ENCODE data around the gene SPACA6.
"Not testable (repeated sequence)": the region's sequence is repeated elsewhere in the genome, so short reads cannot be mapped to it uniquely, and the experiment has no call there.

SPACA6 gene

GRCh38 chr19:51706885-51707284 lies 13.8 kb downstream of the SPACA6 start:
- FAIRE-seq = no peak

GRCh38 chr19:51708811-51709210 lies 15.7 kb downstream of the SPACA6 start:
- no peak for FAIRE-seq

GRCh38 chr19:51709575-51709974 lies 16.4 kb downstream of the SPACA6 start:
- FAIRE-seq = no peak

DNA sequence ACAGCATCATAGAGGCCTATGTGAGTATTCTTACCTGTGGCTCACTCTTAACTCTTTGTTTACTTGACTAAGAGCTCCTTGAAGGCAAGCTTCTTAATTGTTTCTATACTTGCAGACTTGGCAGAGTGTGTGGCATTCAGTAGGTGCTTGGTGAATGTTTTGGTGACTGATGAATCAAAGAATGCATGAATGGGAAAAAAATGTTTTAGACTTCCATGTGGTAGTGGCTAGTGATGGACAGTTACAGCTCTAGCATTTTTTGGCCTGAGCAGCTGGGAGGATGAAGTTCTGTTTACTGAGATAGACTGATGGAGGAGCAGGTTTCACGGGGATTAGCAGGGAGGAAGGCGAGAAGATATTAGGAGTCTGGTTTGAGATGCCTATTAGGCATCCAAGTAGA lies 17.0 kb downstream of the SPACA6 start:
- FAIRE-seq = no peak

DNA sequence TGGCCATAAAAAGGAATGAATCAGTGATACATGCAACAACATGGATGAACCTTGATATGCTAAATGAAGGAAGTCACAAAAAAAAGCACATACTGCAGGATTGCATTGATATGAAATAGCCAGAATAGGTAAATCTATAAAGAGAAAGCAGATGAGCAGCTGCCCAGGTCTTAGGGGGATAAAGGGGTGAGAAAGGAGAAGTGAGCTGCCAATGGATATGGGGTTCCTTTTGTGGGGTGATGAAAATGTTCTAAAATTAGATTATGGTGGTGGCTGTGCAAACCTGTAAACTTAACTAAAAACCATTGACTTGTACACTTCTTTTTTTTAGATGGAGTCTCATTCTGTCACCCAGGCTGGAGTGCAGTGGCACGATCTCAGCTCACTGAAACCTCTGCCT lies 18.6 kb downstream of the SPACA6 start:
- no peak for FAIRE-seq

DNA sequence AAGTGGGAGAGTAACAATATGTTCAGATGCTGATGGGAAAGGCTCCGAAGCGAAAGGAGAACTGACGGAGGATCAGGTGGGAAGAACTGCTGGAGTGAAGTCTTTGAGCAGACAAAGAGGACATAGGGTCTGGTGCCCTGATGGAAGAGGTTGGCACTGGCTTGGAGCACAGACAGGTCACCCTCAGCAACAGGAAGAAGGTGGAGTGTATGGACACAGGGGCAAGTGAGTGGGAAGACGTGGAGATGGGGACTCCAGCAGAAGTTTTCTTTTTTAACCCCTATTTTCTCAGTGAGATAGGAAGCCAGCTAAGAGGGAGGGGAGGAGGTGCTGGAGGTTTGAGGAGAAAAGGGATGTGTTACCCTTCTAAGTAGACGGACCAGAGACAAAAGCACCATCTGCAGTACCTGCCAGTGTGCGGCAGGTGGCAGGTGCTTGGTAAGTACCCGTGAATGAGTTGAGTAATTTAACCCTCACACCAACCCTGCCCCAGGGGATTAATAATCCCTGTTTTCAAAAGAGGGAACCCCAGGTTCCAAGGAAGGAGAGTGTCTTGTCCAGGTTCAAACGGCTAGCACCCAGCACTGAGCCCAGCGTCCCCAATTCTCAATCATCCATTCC lies 19.4 kb downstream of the SPACA6 start:
- no peak for FAIRE-seq

GRCh38 chr19:51713319-51714285 lies 20.5 kb downstream of the SPACA6 start:
- FAIRE-seq = no peak

DNA sequence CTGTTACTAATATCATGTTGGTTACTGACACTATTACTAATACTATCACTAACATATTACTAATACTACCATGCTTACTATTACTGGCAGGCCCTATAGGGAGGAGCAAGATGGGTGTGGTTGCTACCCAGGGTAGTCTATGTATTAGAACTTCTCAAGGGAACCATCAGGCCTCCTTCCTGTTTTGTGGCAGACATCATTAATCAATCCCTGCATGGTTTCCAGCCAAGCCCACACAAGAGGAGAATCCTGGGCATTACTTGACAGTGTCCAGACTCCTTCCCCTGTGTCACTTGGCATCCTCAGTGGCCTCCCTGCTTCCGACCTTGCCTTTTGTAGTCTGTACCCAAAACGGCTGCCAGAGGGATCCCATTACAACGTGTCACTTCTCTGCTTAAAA lies 21.7 kb downstream of the SPACA6 start:
- no peak for FAIRE-seq

GRCh38 chr19:51715850-51716249 lies 22.7 kb downstream of the SPACA6 start:
- no peak for FAIRE-seq

GRCh38 chr19:51716925-51717324 lies 23.8 kb downstream of the SPACA6 start:
- no peak for FAIRE-seq

DNA sequence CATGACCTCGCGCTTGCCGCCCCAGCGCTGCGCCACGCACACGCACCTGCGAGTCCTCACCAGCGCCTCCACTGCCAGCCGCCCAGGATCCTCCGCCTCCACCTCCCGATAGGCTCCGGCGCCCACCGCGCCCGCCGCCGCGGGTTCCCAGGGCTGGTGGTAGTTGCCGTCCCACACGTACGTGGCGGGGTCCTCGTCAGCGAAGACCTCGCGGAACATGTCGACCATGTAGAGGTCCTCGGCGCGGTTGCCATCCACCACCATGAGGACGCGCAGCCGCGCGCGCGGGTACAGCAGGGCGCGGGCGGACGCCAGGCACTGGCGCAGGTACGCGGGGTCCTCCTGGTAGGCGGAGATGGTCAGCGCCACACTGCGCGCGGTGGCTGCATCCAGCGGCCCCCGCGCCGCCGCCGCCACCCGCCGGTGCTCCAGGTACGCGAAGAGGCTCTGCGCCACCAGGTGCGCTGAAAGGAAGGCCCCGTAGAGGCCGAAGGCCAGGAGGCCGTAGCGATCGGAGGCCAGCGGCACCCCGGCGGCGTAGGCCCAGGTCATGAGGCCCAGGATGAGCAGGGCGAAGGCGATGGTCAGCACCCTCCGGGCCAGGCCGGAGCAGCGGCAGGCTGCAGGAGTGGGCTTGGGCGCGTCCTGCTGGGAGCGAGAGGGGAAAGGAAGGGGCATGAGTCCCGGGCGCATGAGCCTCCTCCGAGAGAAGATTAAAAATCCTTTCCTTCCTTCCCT lies 26.3 kb downstream of the SPACA6 start:
- FAIRE-seq = no peak

DNA sequence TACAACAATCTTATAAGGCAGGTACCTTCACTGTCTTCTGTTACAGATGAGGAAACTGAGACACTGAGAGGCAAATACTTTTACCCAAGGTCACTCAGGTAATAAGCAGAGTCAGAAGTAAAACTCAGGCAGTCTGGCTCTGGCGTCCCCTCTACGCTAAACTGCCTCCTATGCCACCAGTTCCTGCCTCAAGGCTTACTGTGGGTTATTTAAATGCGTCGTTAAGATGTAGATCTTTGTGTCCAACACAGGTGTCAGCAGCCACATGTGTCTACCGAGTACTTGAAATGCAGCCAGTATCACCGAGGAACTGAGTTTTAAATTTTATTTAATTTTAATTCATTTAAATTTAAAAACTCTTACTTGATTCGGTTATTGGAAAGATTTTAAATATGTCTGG lies 28.8 kb downstream of the SPACA6 start:
- no peak for FAIRE-seq

GRCh38 chr19:51722492-51722891 lies 29.4 kb downstream of the SPACA6 start:
- FAIRE-seq = no peak

- FAIRE-seq = no peak
These were observed 31.4 kb downstream of the SPACA6 start for GRCh38 chr19:51724543-51724942.

GRCh38 chr19:51726049-51726448 lies 32.9 kb downstream of the SPACA6 start:
- FAIRE-seq = no peak

- FAIRE-seq = no peak
These were observed 34.3 kb downstream of the SPACA6 start for GRCh38 chr19:51727349-51727880.

DNA sequence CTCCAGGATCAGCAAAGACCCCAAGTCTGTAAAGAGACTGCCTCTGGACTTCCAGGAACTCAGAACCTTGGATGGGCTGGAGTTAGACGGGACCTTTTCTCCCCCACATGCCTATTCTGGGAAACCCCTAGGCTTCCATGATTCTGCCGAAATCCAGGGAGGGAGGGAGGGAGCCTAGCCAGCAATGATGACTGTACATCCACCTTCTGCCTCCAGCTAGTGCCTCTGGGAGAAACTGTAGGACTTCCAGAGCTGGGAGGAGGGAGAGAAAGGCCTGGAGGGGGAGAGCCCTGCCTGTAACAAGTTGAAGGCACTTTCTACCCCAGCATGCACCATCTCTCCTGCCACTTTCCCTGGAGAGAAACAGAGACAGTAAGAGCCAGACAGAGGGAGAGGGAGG lies 36.7 kb downstream of the SPACA6 start:
- FAIRE-seq = no peak

GRCh38 chr19:51733742-51734522 lies 40.8 kb downstream of the SPACA6 start:
- FAIRE-seq = no peak

DNA sequence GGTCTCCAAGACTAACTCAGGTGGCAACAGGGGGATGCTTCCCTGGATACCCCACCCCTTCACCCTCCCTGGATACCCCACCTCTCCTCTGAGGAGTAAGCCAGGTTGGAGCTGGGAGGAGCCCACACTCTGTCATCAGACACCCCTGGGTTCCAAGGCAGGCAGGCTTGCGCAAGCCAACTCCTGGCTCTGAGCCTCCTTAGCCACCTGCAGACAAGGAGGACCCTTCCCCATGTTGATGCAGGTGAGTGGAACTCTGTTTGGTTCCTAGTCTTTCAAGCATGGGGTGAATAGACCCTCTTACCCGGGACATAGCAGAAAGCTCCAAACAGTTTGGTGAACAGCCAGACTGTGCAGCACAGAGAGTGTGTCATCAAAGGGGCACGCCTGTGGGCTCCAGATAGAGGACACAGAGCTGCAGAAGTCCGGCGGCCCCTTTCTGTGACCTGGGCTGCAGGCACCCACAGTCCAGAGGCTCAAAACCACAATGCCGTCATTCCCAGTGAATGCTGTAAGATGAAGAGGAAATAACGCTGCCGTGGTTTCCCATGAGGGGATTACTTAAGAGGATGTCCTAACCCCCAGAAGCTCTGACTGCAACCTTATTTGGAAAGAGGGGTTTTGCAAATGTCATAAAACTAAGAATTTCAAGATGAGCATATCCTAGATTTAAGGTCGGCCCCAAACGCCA lies 42.8 kb downstream of the SPACA6 start:
- FAIRE-seq = no peak

DNA sequence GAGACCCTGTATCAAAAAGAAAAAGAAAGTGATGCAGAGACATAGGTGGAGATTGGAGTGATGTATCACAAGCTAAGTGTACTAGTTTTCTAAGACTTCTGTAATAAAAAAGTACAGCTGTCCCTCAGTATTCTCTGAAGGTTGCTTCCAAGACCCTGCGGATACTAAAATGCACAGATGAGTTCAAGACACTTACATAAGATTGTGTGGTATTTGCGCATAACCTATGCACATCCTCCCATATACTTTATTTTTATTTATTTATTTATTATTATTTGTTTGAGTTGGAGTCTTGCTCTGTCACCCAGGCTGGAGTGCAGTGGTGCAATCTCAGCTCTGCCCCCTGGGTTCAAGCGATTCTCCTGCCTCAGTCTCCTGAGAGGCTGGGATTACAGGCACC lies 44.3 kb downstream of the SPACA6 start:
- no peak for FAIRE-seq

- no peak for FAIRE-seq
These were observed 44.8 kb downstream of the SPACA6 start for GRCh38 chr19:51737924-51738323.

- not testable (repeated sequence) for FAIRE-seq
These were observed 45.4 kb downstream of the SPACA6 start for GRCh38 chr19:51738523-51738922.

Measured in TTC549 (cell line).